DOHH2 (cell line): ENCODE measurements around the gene DIPK1A.
A peak's percentile ranks its signal among the peaks of the same experiment; 100 is the strongest.

ENCODE experiments used
- H3F3A ChIP-seq: fragments of 200-600 bp; sonication (generic), shearing (Covaris generic); 2 replicates; pipeline ENCODE4 v1.6.0; 2016; ENCODE audit warnings: antibody characterized with exemption, mild to moderate bottlenecking; ENCODE audit not compliant: control insufficient read depth, insufficient read depth
- H3K27ac ChIP-seq: fragments of 200-600 bp; sonication (generic); 2 replicates; pipeline ENCODE4 v1.5.1; 2014; ENCODE audit warnings: low read depth, mild to moderate bottlenecking, low read length, moderate library complexity
- H3K27me3 ChIP-seq: fragments of 200-600 bp; sonication (generic); 2 replicates; pipeline ENCODE4 v1.6.1; 2014; ENCODE audit warnings: mild to moderate bottlenecking, low read length, mixed read lengths; ENCODE audit not compliant: control insufficient read depth
- H3K36me3 ChIP-seq: fragments of 200-600 bp; sonication (generic); 2 replicates; pipeline ENCODE4 v1.6.1; 2014; ENCODE audit warnings: mild to moderate bottlenecking, low read length, moderate library complexity, mixed read lengths; ENCODE audit not compliant: control insufficient read depth
- H3K4me1 ChIP-seq: fragments of 200-600 bp; sonication (generic); 2 replicates; pipeline ENCODE4 v1.6.1; 2014; ENCODE audit warnings: mild to moderate bottlenecking, low read length, mixed read lengths; ENCODE audit not compliant: control insufficient read depth
- H3K4me2 ChIP-seq: fragments of 200-600 bp; sonication (generic); 2 replicates; pipeline ENCODE4 v1.6.0; 2014; ENCODE audit warnings: mild to moderate bottlenecking, low read length, moderate library complexity
- H3K4me3 ChIP-seq: fragments of 200-600 bp; sonication (generic); 2 replicates; pipeline ENCODE4 v1.5.1; 2014; ENCODE audit warnings: mild to moderate bottlenecking, low read length, mixed read lengths
- H3K79me2 ChIP-seq: fragments of 200-600 bp; sonication (generic); 2 replicates; pipeline ENCODE4 v1.6.1; 2014; ENCODE audit warnings: mild to moderate bottlenecking, low read length, mixed read lengths; ENCODE audit not compliant: control insufficient read depth
- H3K9me2 ChIP-seq: fragments of 200-600 bp; sonication (generic); replicated peaks from 2 replicates; pipeline ENCODE4 v1.6.1; 2014; ENCODE audit warnings: mild to moderate bottlenecking, low read length, mixed read lengths; ENCODE audit not compliant: control insufficient read depth
- H3K9me3 ChIP-seq: fragments of 200-600 bp; sonication (generic); 2 replicates; pipeline ENCODE4 v1.6.1; 2014; ENCODE audit warnings: antibody characterized with exemption, low read length, mixed read lengths; ENCODE audit not compliant: control insufficient read depth, insufficient read depth
- H4K20me1 ChIP-seq: fragments of 200-600 bp; sonication (generic); 2 replicates; pipeline ENCODE4 v1.6.0; 2014; ENCODE audit warnings: low read depth, mild to moderate bottlenecking, antibody characterized with exemption, low read length, moderate library complexity; ENCODE audit not compliant: control insufficient read depth, insufficient read depth
- EZH2phosphoT487 ChIP-seq: fragments of 200-600 bp; sonication (generic); IDR thresholded peaks from 2 replicates; pipeline ENCODE4 v1.6.1; 2017; ENCODE audit warnings: borderline replicate concordance, mild to moderate bottlenecking, antibody characterized with exemption, low read length, moderate library complexity, mixed read lengths
- TF ChIP-seq, protein P1 (sequence below): fragments of 200-600 bp; sonication (generic); IDR thresholded peaks from one replicate; pipeline ENCODE4 v1.5.1; 2014; ENCODE audit warnings: antibody characterized with exemption, mild to moderate bottlenecking, low read depth, low read length; ENCODE audit not compliant: poor library complexity, severe bottlenecking

DIPK1A gene

DNA sequence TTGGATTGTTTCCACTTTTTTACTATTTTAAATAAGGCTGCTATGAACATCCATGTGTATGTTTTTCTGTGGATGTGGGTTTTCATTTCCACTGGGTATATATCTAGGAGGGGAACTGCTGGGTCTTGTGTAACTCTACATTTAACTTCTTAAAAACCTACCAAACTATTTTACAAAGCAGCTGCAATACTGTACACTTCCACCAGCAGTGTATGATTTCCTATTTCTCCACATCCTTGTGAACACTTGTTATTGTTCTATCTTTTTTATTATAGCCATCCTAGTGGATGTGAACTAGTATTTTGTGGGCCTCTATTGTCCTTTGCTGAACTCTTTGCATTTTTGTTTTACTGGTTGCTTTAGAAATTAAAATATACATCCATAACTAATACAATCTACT, 33.4 kb downstream of the DIPK1A start:
- TF ChIP-seq EZH2phosphoT487, result no peak
- TF ChIP-seq, protein P1, sequence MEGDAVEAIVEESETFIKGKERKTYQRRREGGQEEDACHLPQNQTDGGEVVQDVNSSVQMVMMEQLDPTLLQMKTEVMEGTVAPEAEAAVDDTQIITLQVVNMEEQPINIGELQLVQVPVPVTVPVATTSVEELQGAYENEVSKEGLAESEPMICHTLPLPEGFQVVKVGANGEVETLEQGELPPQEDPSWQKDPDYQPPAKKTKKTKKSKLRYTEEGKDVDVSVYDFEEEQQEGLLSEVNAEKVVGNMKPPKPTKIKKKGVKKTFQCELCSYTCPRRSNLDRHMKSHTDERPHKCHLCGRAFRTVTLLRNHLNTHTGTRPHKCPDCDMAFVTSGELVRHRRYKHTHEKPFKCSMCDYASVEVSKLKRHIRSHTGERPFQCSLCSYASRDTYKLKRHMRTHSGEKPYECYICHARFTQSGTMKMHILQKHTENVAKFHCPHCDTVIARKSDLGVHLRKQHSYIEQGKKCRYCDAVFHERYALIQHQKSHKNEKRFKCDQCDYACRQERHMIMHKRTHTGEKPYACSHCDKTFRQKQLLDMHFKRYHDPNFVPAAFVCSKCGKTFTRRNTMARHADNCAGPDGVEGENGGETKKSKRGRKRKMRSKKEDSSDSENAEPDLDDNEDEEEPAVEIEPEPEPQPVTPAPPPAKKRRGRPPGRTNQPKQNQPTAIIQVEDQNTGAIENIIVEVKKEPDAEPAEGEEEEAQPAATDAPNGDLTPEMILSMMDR, result no peak

DNA sequence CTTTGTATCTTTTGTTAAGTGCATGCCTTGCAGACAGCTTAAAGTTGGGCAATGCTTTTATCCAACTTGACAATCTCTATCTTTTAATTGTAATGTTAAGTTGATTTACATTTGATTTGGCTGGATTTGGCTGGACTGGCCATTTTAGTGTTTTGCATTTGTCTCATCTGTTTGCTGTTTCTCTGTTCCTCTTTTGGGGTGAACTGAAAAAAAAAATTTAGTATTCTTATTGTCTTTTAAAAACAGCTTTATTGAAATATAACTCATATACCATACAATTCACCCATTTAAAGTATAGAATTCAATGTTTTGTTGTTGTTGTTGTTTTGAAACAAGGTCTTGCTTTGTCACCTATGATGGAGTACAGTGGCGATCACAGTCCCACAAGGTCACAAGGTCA, 34.4 kb downstream of the DIPK1A start:
- H3F3A ChIP-seq, result no peaks in the 10 kb centered on the region; the same call in 1 of the 2 replicates
- H3K4me2 ChIP-seq, result peak overlapping the region; percentile 44
- peaks cover 56% of the 10 kb centered on the region for H3K4me1 ChIP-seq
- H3K27ac ChIP-seq, result no peak overlapping the region
- H3K27me3 ChIP-seq, result no peaks in the 10 kb centered on the region
- H3K9me2 ChIP-seq, result no peaks in the 10 kb centered on the region
- H3K36me3 ChIP-seq, result peaks cover 3% of the 10 kb centered on the region; the same call in 1 of the 2 replicates
- TF ChIP-seq, protein P1, result no peak
- TF ChIP-seq EZH2phosphoT487, result no peak
- no peaks in the 10 kb centered on the region; the same call in 1 of the 2 replicates for H4K20me1 ChIP-seq
- peak overlapping the region; percentile 31; the same call in 1 of the 2 replicates for H3K4me3 ChIP-seq
- H3K9me3 ChIP-seq, result no peaks in the 10 kb centered on the region
- peaks cover 86% of the 10 kb centered on the region for H3K79me2 ChIP-seq

More for the DNA sequence above, 33.4 kb downstream of the DIPK1A start:
- peaks cover 64% of the 10 kb centered on the region for H3K4me1 ChIP-seq
- peaks cover 3% of the 10 kb centered on the region; the same call in 1 of the 2 replicates for H3K36me3 ChIP-seq
- no peak overlapping the region for H3K27ac ChIP-seq
- H3K27me3 ChIP-seq, result no peaks in the 10 kb centered on the region
- no peaks in the 10 kb centered on the region; the same call in 1 of the 2 replicates for H4K20me1 ChIP-seq
- peak overlapping the region; percentile 44 for H3K4me2 ChIP-seq
- no peaks in the 10 kb centered on the region for H3F3A ChIP-seq
- H3K9me3 ChIP-seq, result no peaks in the 10 kb centered on the region
- peak overlapping the region; percentile 31; the same call in 1 of the 2 replicates for H3K4me3 ChIP-seq
- H3K79me2 ChIP-seq, result peaks cover 88% of the 10 kb centered on the region
- H3K9me2 ChIP-seq, result no peaks in the 10 kb centered on the region

DNA sequence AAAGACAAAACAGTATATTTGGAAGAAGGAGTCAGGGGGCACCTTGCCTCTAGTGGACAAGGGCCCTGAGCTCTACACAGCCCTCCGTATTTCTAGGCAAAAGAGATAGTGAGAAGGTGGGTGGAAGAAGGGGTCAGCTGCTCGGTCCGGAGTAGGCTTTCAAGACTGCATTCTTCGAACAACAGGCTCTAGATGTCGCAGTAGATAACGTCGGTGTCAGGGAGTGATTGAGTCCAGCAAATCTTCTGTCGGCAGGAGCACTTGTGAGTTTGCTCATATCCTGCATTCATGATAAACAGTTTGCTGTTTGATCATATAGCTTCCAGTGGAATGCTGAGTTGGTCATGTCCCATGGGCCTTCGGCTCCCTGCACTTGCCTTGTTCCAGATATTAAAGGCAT, 36.8 kb downstream of the DIPK1A start:
- no peaks in the 10 kb centered on the region for H3K9me2 ChIP-seq
- no peaks in the 10 kb centered on the region for H3K9me3 ChIP-seq
- no peak for TF ChIP-seq EZH2phosphoT487
- TF ChIP-seq, protein P1, result no peak
- H3K79me2 ChIP-seq, result peaks cover 77% of the 10 kb centered on the region
- no peak overlapping the region for H3K27ac ChIP-seq
- H4K20me1 ChIP-seq, result no peaks in the 10 kb centered on the region
- H3K4me2 ChIP-seq, result no peak overlapping the region
- H3K4me3 ChIP-seq, result no peak overlapping the region
- no peaks in the 10 kb centered on the region; the same call in 1 of the 2 replicates for H3F3A ChIP-seq
- H3K36me3 ChIP-seq, result peaks cover 8% of the 10 kb centered on the region
- H3K27me3 ChIP-seq, result no peaks in the 10 kb centered on the region
- H3K4me1 ChIP-seq, result peaks cover 34% of the 10 kb centered on the region
